ENCODE data around the gene ACCS. TPM values are rescaled to one million over a fixed set of nuclear protein-coding genes. Genes with fewer than 3 reads are reported as not detected.

ACCS gene
- total RNA-seq, 6 experiments from 2014 or later, result 7.3 to 32.2 (median 15.4) TPM

DNA sequence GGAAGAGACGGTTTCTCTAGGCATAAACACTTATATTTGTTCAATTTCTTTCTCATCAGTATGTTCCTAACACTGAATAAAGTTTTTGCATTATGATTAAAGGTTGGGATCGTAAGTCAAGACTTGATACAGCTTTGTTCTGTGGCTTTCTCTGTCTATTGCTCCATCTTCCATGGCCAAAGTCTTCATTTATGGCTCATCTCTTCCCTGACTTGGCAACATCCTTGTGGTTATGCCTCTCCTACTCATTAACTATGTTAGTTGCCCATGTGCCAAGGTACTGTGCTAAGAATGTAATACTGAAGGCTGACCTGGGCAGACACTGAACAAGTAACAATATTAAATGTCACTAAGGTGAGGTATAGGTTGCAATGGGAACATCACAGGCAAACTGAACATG is 19.9 kb upstream of the ACCS start:
- intact Hi-C loops (cut with DNase I), result no loop called here

DNA sequence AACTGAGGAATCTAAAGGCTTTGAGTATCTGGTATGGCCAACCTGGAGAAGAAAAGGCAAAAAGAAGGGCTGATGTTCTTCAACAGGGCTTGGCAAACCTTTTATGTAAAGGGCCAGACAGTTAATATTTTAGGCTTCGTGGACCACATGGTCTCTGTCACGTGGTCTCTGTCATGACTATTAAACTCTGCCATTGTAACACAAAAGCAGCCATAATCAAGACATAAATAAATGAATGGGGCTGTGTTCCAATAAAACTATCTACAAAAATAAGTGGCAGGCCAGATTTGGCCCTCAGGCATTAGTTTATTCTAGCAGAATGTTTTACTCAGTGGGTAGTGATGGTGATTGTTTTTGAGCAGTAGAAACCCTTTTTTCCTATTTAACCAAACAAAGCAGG is 18.8 kb upstream of the ACCS start:
- intact Hi-C loops (cut with DNase I), result no loop called here
- TF ChIP-seq POLR2A (IDR thresholded peaks at IDR 0.05) (no peak), CTCF (IDR thresholded peaks at IDR 0.05) (no peak)
- no peak for DNase-seq

More for the DNA sequence above, 19.9 kb upstream of the ACCS start:
- 54% methylated on average over 2 of the region's 2 CpGs for WGBS (ENCODE audit: insufficient coverage, low coverage, low lambda C conversion rate, missing lambda C conversion rate)
- H3K4me1 ChIP-seq, result no peaks in the 10 kb centered on the region
- H3K27ac ChIP-seq, result no peak overlapping the region
- DNase-seq (no peak), ATAC-seq (peak in 1 of 4 donors; percentile 19)
- H3K36me3 ChIP-seq, result no peaks in the 10 kb centered on the region
- no peaks in the 10 kb centered on the region for H3K9me3 ChIP-seq
- TF ChIP-seq POLR2A (IDR thresholded peaks at IDR 0.05), result no peak
- no peak for TF ChIP-seq CTCF (IDR thresholded peaks at IDR 0.05)
- no peak overlapping the region for H3K4me3 ChIP-seq
- H3K27me3 ChIP-seq, result no peaks in the 10 kb centered on the region

DNA sequence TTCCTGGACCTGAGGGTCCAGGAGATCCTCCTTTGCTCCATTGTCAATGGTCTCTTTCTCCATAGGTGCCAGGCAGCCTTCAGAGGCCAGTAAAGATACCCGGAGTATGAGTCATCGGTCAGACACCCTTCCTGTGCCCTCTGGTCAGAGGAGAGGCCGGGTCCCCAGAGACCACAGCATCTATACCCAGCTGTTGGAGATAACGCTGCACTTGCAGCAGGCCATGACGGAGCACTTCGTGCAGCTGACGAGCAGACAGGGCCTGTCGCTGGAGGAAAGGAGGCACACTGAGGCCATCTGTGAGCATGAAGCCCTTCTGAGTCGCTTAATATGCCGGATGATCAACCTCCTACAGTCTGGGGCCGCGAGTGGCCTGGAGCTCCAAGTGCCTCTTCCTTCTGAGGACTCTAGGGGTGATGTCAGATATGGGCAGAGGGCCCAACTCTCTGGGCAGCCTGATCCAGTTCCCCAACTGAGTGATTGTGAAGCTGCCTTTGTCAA is 18.1 kb upstream of the ACCS start, which contains the start of gene ACCSL:
TSS of gene ACCSL (plus strand) at position 51 of the 501 bp plus-strand sequence. CDS start at position 107, 56 bp downstream.
- H3K4me3 ChIP-seq, result no peak within 1 kb of the TSS
- H3K36me3 ChIP-seq, result no peaks in the 10 kb centered on the region
- ATAC-seq (no peak), DNase-seq (no peak)
- H3K27me3 ChIP-seq, result no peaks in the 10 kb centered on the region
- intact Hi-C loops (cut with DNase I), result no loop called here
- 80% methylated on average over 1 of the region's 12 CpGs for whole genome bisulfite sequencing (ENCODE audit: insufficient coverage, low coverage, low lambda C conversion rate, missing lambda C conversion rate)
- no peak within 1 kb of the TSS for H3K27ac ChIP-seq
- H3K4me1 ChIP-seq, result no peaks in the 10 kb centered on the region
- TF ChIP-seq CTCF (IDR thresholded peaks at IDR 0.05) (no peak), POLR2A (IDR thresholded peaks at IDR 0.05) (no peak)
- no peaks in the 10 kb centered on the region for H3K9me3 ChIP-seq

More for the DNA sequence above, 18.8 kb upstream of the ACCS start:
- Histone ChIP-seq H3K4me3 (no peak overlapping the region), H3K36me3 (no peaks in the 10 kb centered on the region), H3K27me3 (no peaks in the 10 kb centered on the region), H3K27ac (no peak overlapping the region), H3K9me3 (no peaks in the 10 kb centered on the region), H3K4me1 (no peaks in the 10 kb centered on the region)
- no peak for ATAC-seq
- WGBS (ENCODE audit: insufficient coverage, low coverage, low lambda C conversion rate, missing lambda C conversion rate), result 56% methylated on average over 2 of the region's 2 CpGs

- TF ChIP-seq POLR2A (IDR thresholded peaks at IDR 0.05) (no peak), CTCF (IDR thresholded peaks at IDR 0.05) (no peak)
- no peak overlapping the region for H3K27ac ChIP-seq
- WGBS (ENCODE audit: insufficient coverage, low coverage, low lambda C conversion rate, missing lambda C conversion rate), result 74% methylated on average over 3 of the region's 3 CpGs
- intact Hi-C loops (cut with DNase I), result no loop called here
- H3K9me3 ChIP-seq, result no peaks in the 10 kb centered on the region
- H3K27me3 ChIP-seq, result no peaks in the 10 kb centered on the region
- H3K4me3 ChIP-seq, result no peak overlapping the region
- H3K36me3 ChIP-seq, result no peaks in the 10 kb centered on the region
- no peaks in the 10 kb centered on the region for H3K4me1 ChIP-seq
- no peak for DNase-seq
- ATAC-seq, result peak in 1 of 4 donors; percentile 65
Observed at GRCh38 chr11:44049832-44050231, 16.2 kb upstream of the ACCS start.

- ATAC-seq (no peak), DNase-seq (no peak)
- Histone ChIP-seq H3K4me1 (no peaks in the 10 kb centered on the region), H3K9me3 (no peaks in the 10 kb centered on the region), H3K27me3 (no peaks in the 10 kb centered on the region), H3K36me3 (no peaks in the 10 kb centered on the region), H3K4me3 (no peak overlapping the region), H3K27ac (no peak overlapping the region)
- WGBS (ENCODE audit: insufficient coverage, low coverage, low lambda C conversion rate, missing lambda C conversion rate), result no CpG with 5 or more reads among the region's 4 CpGs
- intact Hi-C loops (cut with DNase I), result no loop called here
- TF ChIP-seq POLR2A (IDR thresholded peaks at IDR 0.05), result no peak
- no peak for TF ChIP-seq CTCF (IDR thresholded peaks at IDR 0.05)
Observed at GRCh38 chr11:44051171-44051570, 14.9 kb upstream of the ACCS start.
